ENCODE results near the gene RGS6.

Gene RGS6

GRCh38 chr14:72172597-72172996 is 240.4 kb downstream of the RGS6 start:
- Histone ChIP-seq H3K18ac (ENCODE audit: low read depth in 1 of 2, low read length in 2 of 2) (no peak overlapping the region), H3K14ac (ENCODE audit: low read length in 2 of 2) (no peak overlapping the region), H3K36me3 (ENCODE audit: control insufficient read depth in 1 of 2, insufficient read depth in 2 of 2, low read depth in 1 of 2, low read length in 2 of 2) (no peaks in the 10 kb centered on the region), H2AK5ac (ENCODE audit: low read length, severe bottlenecking) (no peak overlapping the region), H3K27ac (ENCODE audit: low read length, poor library complexity, severe bottlenecking) (no peak overlapping the region), H2BK12ac (ENCODE audit: low read length in 2 of 2) (no peak overlapping the region), H3K79me1 (replicated peaks; ENCODE audit: low read length, poor library complexity, severe bottlenecking) (no peaks in the 10 kb centered on the region), H4K8ac (ENCODE audit: low read length) (no peak overlapping the region), H3K4me2 (ENCODE audit: low read length, poor library complexity, severe bottlenecking) (no peak overlapping the region), H3K9me3 (ENCODE audit: control insufficient read depth, low read length) (no peaks in the 10 kb centered on the region), H3K9ac (ENCODE audit: low read length) (no peak overlapping the region), H3K27me3 (ENCODE audit: control insufficient read depth in 1 of 2, insufficient read depth in 1 of 2, low read length in 2 of 2) (no peaks in the 10 kb centered on the region), H2BK120ac (ENCODE audit: low read depth, low read length) (no peak overlapping the region), H2AFZ (ENCODE audit: low read depth, low read length) (no peak overlapping the region), H4K91ac (ENCODE audit: low read length) (no peak overlapping the region), H2BK15ac (ENCODE audit: low read depth, poor library complexity, severe bottlenecking) (no peak overlapping the region), H3K4me1 (ENCODE audit: control insufficient read depth, insufficient read depth, low read depth, low read length) (no peaks in the 10 kb centered on the region), H3K4me3 (ENCODE audit: insufficient read depth in 1 of 2, low read depth in 1 of 2, low read length in 2 of 2) (no peak overlapping the region), H3K4ac (ENCODE audit: low read depth in 1 of 2, low read length in 2 of 2) (no peak overlapping the region), H3K23ac (ENCODE audit: low read length in 2 of 2) (no peak overlapping the region), H2BK5ac (ENCODE audit: low read depth, low read length, poor library complexity, severe bottlenecking) (no peak overlapping the region)
- DNase-seq = no peak
- WGBS = 47% methylated on average over 3 of the region's 3 CpGs

- Histone ChIP-seq H2BK15ac (ENCODE audit: low read depth, poor library complexity, severe bottlenecking) (no peak overlapping the region), H3K36me3 (ENCODE audit: control insufficient read depth in 1 of 2, insufficient read depth in 2 of 2, low read depth in 1 of 2, low read length in 2 of 2) (no peaks in the 10 kb centered on the region), H3K4me3 (ENCODE audit: insufficient read depth in 1 of 2, low read depth in 1 of 2, low read length in 2 of 2) (no peak overlapping the region), H3K79me1 (replicated peaks; ENCODE audit: low read length, poor library complexity, severe bottlenecking) (no peaks in the 10 kb centered on the region), H3K14ac (ENCODE audit: low read length in 2 of 2) (no peak overlapping the region), H2BK120ac (ENCODE audit: low read depth, low read length) (no peak overlapping the region), H2BK12ac (ENCODE audit: low read length in 2 of 2) (no peak overlapping the region), H2AFZ (ENCODE audit: low read depth, low read length) (no peak overlapping the region), H3K4me2 (ENCODE audit: low read length, poor library complexity, severe bottlenecking) (no peak overlapping the region), H3K4ac (ENCODE audit: low read depth in 1 of 2, low read length in 2 of 2) (no peak overlapping the region), H3K4me1 (ENCODE audit: control insufficient read depth, insufficient read depth, low read depth, low read length) (no peaks in the 10 kb centered on the region), H3K9me3 (ENCODE audit: control insufficient read depth, low read length) (no peaks in the 10 kb centered on the region), H2BK5ac (ENCODE audit: low read depth, low read length, poor library complexity, severe bottlenecking) (no peak overlapping the region), H3K9ac (ENCODE audit: low read length) (no peak overlapping the region), H3K27ac (ENCODE audit: low read length, poor library complexity, severe bottlenecking) (no peak overlapping the region), H3K23ac (ENCODE audit: low read length in 2 of 2) (no peak overlapping the region), H2AK5ac (ENCODE audit: low read length, severe bottlenecking) (no peak overlapping the region), H4K91ac (ENCODE audit: low read length) (no peak overlapping the region), H4K8ac (ENCODE audit: low read length) (no peak overlapping the region), H3K18ac (ENCODE audit: low read depth in 1 of 2, low read length in 2 of 2) (no peak overlapping the region), H3K27me3 (ENCODE audit: control insufficient read depth in 1 of 2, insufficient read depth in 1 of 2, low read length in 2 of 2) (no peaks in the 10 kb centered on the region)
- 73% methylated on average over 10 of the region's 11 CpGs for WGBS
- DNase-seq = no peak
These were observed 240.9 kb downstream of the RGS6 start for GRCh38 chr14:72173038-72173720.

GRCh38 chr14:72177251-72177650 is 245.0 kb downstream of the RGS6 start:
- Histone ChIP-seq H2BK120ac (ENCODE audit: low read depth, low read length) (no peak overlapping the region), H3K4me1 (ENCODE audit: control insufficient read depth, insufficient read depth, low read depth, low read length) (no peaks in the 10 kb centered on the region), H3K23ac (ENCODE audit: low read length in 2 of 2) (no peak overlapping the region), H3K9ac (ENCODE audit: low read length) (no peak overlapping the region), H2BK15ac (ENCODE audit: low read depth, poor library complexity, severe bottlenecking) (no peak overlapping the region), H3K9me3 (ENCODE audit: control insufficient read depth, low read length) (peaks cover 11% of the 10 kb centered on the region), H3K27me3 (ENCODE audit: control insufficient read depth in 1 of 2, insufficient read depth in 1 of 2, low read length in 2 of 2) (no peaks in the 10 kb centered on the region), H3K27ac (ENCODE audit: low read length, poor library complexity, severe bottlenecking) (no peak overlapping the region), H2AK5ac (ENCODE audit: low read length, severe bottlenecking) (no peak overlapping the region), H4K91ac (ENCODE audit: low read length) (no peak overlapping the region), H2BK5ac (ENCODE audit: low read depth, low read length, poor library complexity, severe bottlenecking) (no peak overlapping the region), H2BK12ac (ENCODE audit: low read length in 2 of 2) (no peak overlapping the region), H3K36me3 (ENCODE audit: control insufficient read depth in 1 of 2, insufficient read depth in 2 of 2, low read depth in 1 of 2, low read length in 2 of 2) (no peaks in the 10 kb centered on the region), H3K18ac (ENCODE audit: low read depth in 1 of 2, low read length in 2 of 2) (no peak overlapping the region), H3K4me3 (ENCODE audit: insufficient read depth in 1 of 2, low read depth in 1 of 2, low read length in 2 of 2) (no peak overlapping the region), H2AFZ (ENCODE audit: low read depth, low read length) (no peak overlapping the region), H3K14ac (ENCODE audit: low read length in 2 of 2) (no peak overlapping the region), H3K4ac (ENCODE audit: low read depth in 1 of 2, low read length in 2 of 2) (no peak overlapping the region), H4K8ac (ENCODE audit: low read length) (no peak overlapping the region), H3K4me2 (ENCODE audit: low read length, poor library complexity, severe bottlenecking) (no peak overlapping the region), H3K79me1 (replicated peaks; ENCODE audit: low read length, poor library complexity, severe bottlenecking) (no peaks in the 10 kb centered on the region)
- DNase-seq = no peak
- WGBS = no CpG with 5 or more reads among the region's 1 CpG

GRCh38 chr14:72178517-72178916 is 246.3 kb downstream of the RGS6 start:
- no peak for DNase-seq
- Histone ChIP-seq H3K4me1 (ENCODE audit: control insufficient read depth, insufficient read depth, low read depth, low read length) (no peaks in the 10 kb centered on the region), H3K4me3 (ENCODE audit: insufficient read depth in 1 of 2, low read depth in 1 of 2, low read length in 2 of 2) (no peak overlapping the region), H2AFZ (ENCODE audit: low read depth, low read length) (no peak overlapping the region), H3K27me3 (ENCODE audit: control insufficient read depth in 1 of 2, insufficient read depth in 1 of 2, low read length in 2 of 2) (no peaks in the 10 kb centered on the region), H3K79me1 (replicated peaks; ENCODE audit: low read length, poor library complexity, severe bottlenecking) (no peaks in the 10 kb centered on the region), H3K9me3 (ENCODE audit: control insufficient read depth, low read length) (peaks cover 11% of the 10 kb centered on the region), H4K8ac (ENCODE audit: low read length) (no peak overlapping the region), H2BK5ac (ENCODE audit: low read depth, low read length, poor library complexity, severe bottlenecking) (no peak overlapping the region), H3K18ac (ENCODE audit: low read depth in 1 of 2, low read length in 2 of 2) (no peak overlapping the region), H2AK5ac (ENCODE audit: low read length, severe bottlenecking) (no peak overlapping the region), H3K14ac (ENCODE audit: low read length in 2 of 2) (no peak overlapping the region), H3K9ac (ENCODE audit: low read length) (no peak overlapping the region), H3K27ac (ENCODE audit: low read length, poor library complexity, severe bottlenecking) (no peak overlapping the region), H2BK120ac (ENCODE audit: low read depth, low read length) (no peak overlapping the region), H2BK15ac (ENCODE audit: low read depth, poor library complexity, severe bottlenecking) (no peak overlapping the region), H3K23ac (ENCODE audit: low read length in 2 of 2) (no peak overlapping the region), H3K4ac (ENCODE audit: low read depth in 1 of 2, low read length in 2 of 2) (no peak overlapping the region), H2BK12ac (ENCODE audit: low read length in 2 of 2) (no peak overlapping the region), H3K4me2 (ENCODE audit: low read length, poor library complexity, severe bottlenecking) (no peak overlapping the region), H3K36me3 (ENCODE audit: control insufficient read depth in 1 of 2, insufficient read depth in 2 of 2, low read depth in 1 of 2, low read length in 2 of 2) (no peaks in the 10 kb centered on the region), H4K91ac (ENCODE audit: low read length) (no peak overlapping the region)
- 50% methylated on average over 2 of the region's 3 CpGs for WGBS
